ENCODE results near the gene ERMAP.

ERMAP gene

GRCh38 chr1:42841440-42842147, 24.7 kb downstream of the ERMAP start:
- no peak for DNase-seq (ENCODE audit: low spot score)
- no peaks in the 10 kb centered on the region for H3K9me3 Mint-ChIP-seq
- no peak overlapping the region for H3K4me3 Mint-ChIP-seq
- H3K27me3 Mint-ChIP-seq (ENCODE audit: low read depth): no peaks in the 10 kb centered on the region
- peaks cover 3% of the 10 kb centered on the region for H3K36me3 Mint-ChIP-seq (ENCODE audit: low read depth)
- H3K4me1 Mint-ChIP-seq (ENCODE audit: low read depth): peaks cover 5% of the 10 kb centered on the region
- no peak overlapping the region for H3K27ac Mint-ChIP-seq

GRCh38 chr1:42844592-42845140, 27.7 kb downstream of the ERMAP start:
- H3K4me1 Mint-ChIP-seq (ENCODE audit: low read depth): peaks cover 26% of the 10 kb centered on the region
- DNase-seq (ENCODE audit: low spot score): peak; percentile 14
- H3K36me3 Mint-ChIP-seq (ENCODE audit: low read depth): peaks cover 8% of the 10 kb centered on the region
- no peak overlapping the region for H3K4me3 Mint-ChIP-seq
- no peaks in the 10 kb centered on the region for H3K9me3 Mint-ChIP-seq
- no peaks in the 10 kb centered on the region for H3K27me3 Mint-ChIP-seq (ENCODE audit: low read depth)
- H3K27ac Mint-ChIP-seq: no peak overlapping the region

- Mint-ChIP-seq H3K27me3 (ENCODE audit: low read depth) (no peaks in the 10 kb centered on the region), H3K4me1 (ENCODE audit: low read depth) (peaks cover 29% of the 10 kb centered on the region), H3K36me3 (ENCODE audit: low read depth) (peaks cover 12% of the 10 kb centered on the region), H3K9me3 (no peaks in the 10 kb centered on the region), H3K4me3 (no peak overlapping the region), H3K27ac (no peak overlapping the region)
- no peak for DNase-seq (ENCODE audit: low spot score)
These were observed 28.3 kb downstream of the ERMAP start for GRCh38 chr1:42845193-42845592.

- H3K9me3 Mint-ChIP-seq: no peaks in the 10 kb centered on the region
- H3K4me1 Mint-ChIP-seq (ENCODE audit: low read depth): peaks cover 29% of the 10 kb centered on the region
- peaks cover 19% of the 10 kb centered on the region for H3K36me3 Mint-ChIP-seq (ENCODE audit: low read depth)
- no peaks in the 10 kb centered on the region for H3K27me3 Mint-ChIP-seq (ENCODE audit: low read depth)
- DNase-seq (ENCODE audit: low spot score): no peak
- H3K4me3 Mint-ChIP-seq: peak overlapping the region; percentile 99
- H3K27ac Mint-ChIP-seq: peak overlapping the region; percentile 80
These were observed 28.9 kb downstream of the ERMAP start for GRCh38 chr1:42845866-42846256.

GRCh38 chr1:42846257-42847110, 29.6 kb downstream of the ERMAP start, which contains the start of gene ZNF691:
Gene ZNF691 (plus strand): TSS chr1:42846613. CDS start chr1:42849659, 3,046 bp downstream.
- DNase-seq (ENCODE audit: low spot score): peak; percentile 90
- H3K36me3 Mint-ChIP-seq (ENCODE audit: low read depth): peaks cover 23% of the 10 kb centered on the region
- peaks cover 29% of the 10 kb centered on the region for H3K4me1 Mint-ChIP-seq (ENCODE audit: low read depth)
- H3K27me3 Mint-ChIP-seq (ENCODE audit: low read depth): no peaks in the 10 kb centered on the region
- H3K9me3 Mint-ChIP-seq: no peaks in the 10 kb centered on the region
- peak within 1 kb of the TSS; percentile 80 for H3K27ac Mint-ChIP-seq
- H3K4me3 Mint-ChIP-seq: peak within 1 kb of the TSS; percentile 99

GRCh38 chr1:42847111-42847595, 30.2 kb downstream of the ERMAP start:
- H3K4me1 Mint-ChIP-seq (ENCODE audit: low read depth): peaks cover 29% of the 10 kb centered on the region
- no peak for DNase-seq (ENCODE audit: low spot score)
- H3K4me3 Mint-ChIP-seq: peak overlapping the region; percentile 99
- no peaks in the 10 kb centered on the region for H3K27me3 Mint-ChIP-seq (ENCODE audit: low read depth)
- H3K36me3 Mint-ChIP-seq (ENCODE audit: low read depth): peaks cover 25% of the 10 kb centered on the region
- H3K27ac Mint-ChIP-seq: peak overlapping the region; percentile 80
- no peaks in the 10 kb centered on the region for H3K9me3 Mint-ChIP-seq

- peaks cover 25% of the 10 kb centered on the region for H3K36me3 Mint-ChIP-seq (ENCODE audit: low read depth)
- peak overlapping the region; percentile 99 for H3K4me3 Mint-ChIP-seq
- DNase-seq (ENCODE audit: low spot score): no peak
- peaks cover 29% of the 10 kb centered on the region for H3K4me1 Mint-ChIP-seq (ENCODE audit: low read depth)
- no peaks in the 10 kb centered on the region for H3K27me3 Mint-ChIP-seq (ENCODE audit: low read depth)
- H3K27ac Mint-ChIP-seq: peak overlapping the region; percentile 80
- no peaks in the 10 kb centered on the region for H3K9me3 Mint-ChIP-seq
These were observed 31.0 kb downstream of the ERMAP start for GRCh38 chr1:42847721-42848460.

- H3K9me3 Mint-ChIP-seq: no peaks in the 10 kb centered on the region
- peaks cover 29% of the 10 kb centered on the region for H3K4me1 Mint-ChIP-seq (ENCODE audit: low read depth)
- no peak for DNase-seq (ENCODE audit: low spot score)
- H3K36me3 Mint-ChIP-seq (ENCODE audit: low read depth): peaks cover 28% of the 10 kb centered on the region
- no peaks in the 10 kb centered on the region for H3K27me3 Mint-ChIP-seq (ENCODE audit: low read depth)
- H3K27ac Mint-ChIP-seq: peak overlapping the region; percentile 3
- H3K4me3 Mint-ChIP-seq: no peak overlapping the region
These were observed 32.1 kb downstream of the ERMAP start for GRCh38 chr1:42848823-42849537.

GRCh38 chr1:42849944-42850343, 33.0 kb downstream of the ERMAP start:
- Mint-ChIP-seq H3K9me3 (no peaks in the 10 kb centered on the region), H3K4me3 (no peak overlapping the region), H3K27me3 (ENCODE audit: low read depth) (no peaks in the 10 kb centered on the region), H3K36me3 (ENCODE audit: low read depth) (peaks cover 27% of the 10 kb centered on the region), H3K27ac (peak overlapping the region; percentile 3), H3K4me1 (ENCODE audit: low read depth) (peaks cover 29% of the 10 kb centered on the region)
- DNase-seq (ENCODE audit: low spot score): no peak

- H3K4me1 Mint-ChIP-seq (ENCODE audit: low read depth): peaks cover 23% of the 10 kb centered on the region
- no peaks in the 10 kb centered on the region for H3K27me3 Mint-ChIP-seq (ENCODE audit: low read depth)
- no peak overlapping the region for H3K27ac Mint-ChIP-seq
- H3K9me3 Mint-ChIP-seq: peaks cover 5% of the 10 kb centered on the region
- no peak overlapping the region for H3K4me3 Mint-ChIP-seq
- H3K36me3 Mint-ChIP-seq (ENCODE audit: low read depth): peaks cover 29% of the 10 kb centered on the region
- no peak for DNase-seq (ENCODE audit: low spot score)
These were observed 34.5 kb downstream of the ERMAP start for GRCh38 chr1:42851420-42851819.

GRCh38 chr1:42851960-42852607, 35.2 kb downstream of the ERMAP start:
- H3K27me3 Mint-ChIP-seq (ENCODE audit: low read depth): no peaks in the 10 kb centered on the region
- H3K4me1 Mint-ChIP-seq (ENCODE audit: low read depth): peaks cover 21% of the 10 kb centered on the region
- H3K36me3 Mint-ChIP-seq (ENCODE audit: low read depth): peaks cover 29% of the 10 kb centered on the region
- no peak overlapping the region for H3K27ac Mint-ChIP-seq
- H3K9me3 Mint-ChIP-seq: peaks cover 10% of the 10 kb centered on the region
- DNase-seq (ENCODE audit: low spot score): no peak
- no peak overlapping the region for H3K4me3 Mint-ChIP-seq

- H3K36me3 Mint-ChIP-seq (ENCODE audit: low read depth): peaks cover 34% of the 10 kb centered on the region
- no peak for DNase-seq (ENCODE audit: low spot score)
- H3K27ac Mint-ChIP-seq: no peak overlapping the region
- peaks cover 15% of the 10 kb centered on the region for H3K9me3 Mint-ChIP-seq
- no peaks in the 10 kb centered on the region for H3K27me3 Mint-ChIP-seq (ENCODE audit: low read depth)
- H3K4me1 Mint-ChIP-seq (ENCODE audit: low read depth): peaks cover 16% of the 10 kb centered on the region
- no peak overlapping the region for H3K4me3 Mint-ChIP-seq
These were observed 35.7 kb downstream of the ERMAP start for GRCh38 chr1:42852608-42852980.
